Loucy (cell line): Measurements from ENCODE around the gene ADAMTS14.

Experiments used
- CTCF ChIP-seq: fragments of 200-600 bp; sonication (generic); conservative IDR thresholded peaks from 2 replicates; pipeline ENCODE4 v1.5.1; 2014; ENCODE audit warnings: mild to moderate bottlenecking, antibody characterized with exemption, low read length
- EZH2phosphoT487 ChIP-seq: fragments of 200-600 bp; IDR thresholded peaks from 2 replicates; pipeline ENCODE4 v1.6.1; 2018; ENCODE audit warnings: antibody characterized with exemption, mild to moderate bottlenecking, moderate library complexity, borderline replicate concordance

DNA sequence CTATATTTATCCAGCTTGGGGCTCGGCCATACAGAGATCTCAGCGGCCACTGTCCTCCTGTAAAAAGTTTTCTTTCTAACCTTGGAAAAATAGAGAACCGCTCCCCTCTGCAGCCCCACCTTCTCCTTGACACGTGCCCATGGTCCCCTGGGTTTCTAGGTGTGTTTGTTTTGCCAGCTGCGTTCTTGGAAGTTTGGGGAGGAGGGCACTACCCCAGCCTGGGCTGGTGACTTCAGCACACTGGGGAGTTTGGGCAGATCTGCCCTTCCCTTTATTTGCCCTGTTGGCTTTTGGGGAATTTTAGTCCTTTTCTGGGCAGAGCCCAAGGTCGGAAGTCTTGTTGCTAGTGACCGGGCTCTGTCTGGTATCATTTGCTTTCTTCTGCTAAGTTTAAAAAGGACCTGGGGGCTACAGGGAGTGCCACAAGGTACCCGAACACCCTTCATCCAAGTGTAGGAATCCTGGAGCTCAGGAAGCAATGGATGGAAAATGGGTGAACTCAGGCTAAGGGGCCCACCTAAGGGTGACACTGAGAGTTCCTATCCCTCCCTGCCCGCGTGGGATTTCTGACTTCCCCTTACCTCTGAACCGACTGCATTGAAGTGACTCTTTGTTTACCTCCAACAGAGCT, 1.7 kb downstream of the ADAMTS14 start:
- TF ChIP-seq CTCF (no peak), EZH2phosphoT487 (no peak)
